Left ventricle myocardium inferior (tissue), 1 donor: ENCODE measurements around the gene PPP1R13B. TPM values are rescaled to one million over a fixed set of nuclear protein-coding genes. Genes with fewer than 3 reads are reported as not detected.
A peak's percentile ranks its signal among the peaks of the same experiment; 100 is the strongest.
"Not testable (repeated sequence)": the region's sequence is repeated elsewhere in the genome, so short reads cannot be mapped to it uniquely, and the experiment has no call there.

Source experiments
- DNase-seq: peaks from one replicate; pipeline ENCODE4 v3.0.0-alpha.2; 2020
- H3K27ac ChIP-seq: fragments of 200-600 bp; replicated peaks from 2 replicates; pipeline ENCODE4 v1.8.0; 2021
- H3K27me3 ChIP-seq: fragments of 200-600 bp; 2 replicates; pipeline ENCODE4 v1.8.0; 2021; ENCODE audit warnings: low read depth
- H3K36me3 ChIP-seq: fragments of 200-600 bp; 2 replicates; pipeline ENCODE4 v1.8.0; 2021
- H3K4me1 ChIP-seq: fragments of 200-600 bp; 2 replicates; pipeline ENCODE4 v1.8.0; 2021
- H3K4me3 ChIP-seq: fragments of 200-600 bp; 2 replicates; pipeline ENCODE4 v1.8.0; 2021; ENCODE audit warnings: mild to moderate bottlenecking, moderate library complexity
- H3K9me3 ChIP-seq: fragments of 200-600 bp; replicated peaks from 2 replicates; pipeline ENCODE4 v1.8.0; 2021
- CTCF ChIP-seq: fragments of 200-600 bp; IDR thresholded peaks from 2 replicates; pipeline ENCODE4 v1.8.0; 2021; ENCODE audit warnings: antibody characterized with exemption, mild to moderate bottlenecking, borderline replicate concordance
- intact Hi-C: fragments of 100-400 bp; cut with micrococcal nuclease; formaldehyde crosslinking; loops from one replicate; pipeline ENCODE4 v1.11.0; 2022
- total RNA-seq: library from RNA; stranded (reverse); fragmentation: NEBNext Ultra II Directional; extraction: Animal tissue kit (Norgen Biotek cat#: 25700); gene quantifications from one replicate; pipeline ENCODE4 v1.2.1, GENCODE V29; 2021
- donor health status: DM: no; HTN: yes; CAD: no; lungs with severe emphysema.

The PPP1R13B gene
- total RNA-seq, 1 donor from 2014 or later, result 104 TPM

GRCh38 chr14:103848175-103849077 lies 1.1 kb upstream of the PPP1R13B start:
- H3K27me3 ChIP-seq, result no peaks in the 10 kb centered on the region
- peaks cover 8% of the 10 kb centered on the region for H3K36me3 ChIP-seq
- no peaks in the 10 kb centered on the region for H3K9me3 ChIP-seq
- H3K27ac ChIP-seq, result peak overlapping the region; percentile 93
- H3K4me3 ChIP-seq, result peak overlapping the region; percentile 77
- no peak for TF ChIP-seq CTCF
- no peak for DNase-seq
- peaks cover 55% of the 10 kb centered on the region for H3K4me1 ChIP-seq
- intact Hi-C loops, result no loop called here

- Histone ChIP-seq H3K27me3 (no peaks in the 10 kb centered on the region), H3K9me3 (no peaks in the 10 kb centered on the region), H3K4me1 (peaks cover 71% of the 10 kb centered on the region), H3K4me3 (peak overlapping the region; percentile 77), H3K27ac (peak overlapping the region; percentile 93), H3K36me3 (peaks cover 17% of the 10 kb centered on the region)
- peak; percentile 57 for DNase-seq
- intact Hi-C loops, result no loop called here
- no peak for TF ChIP-seq CTCF
Measured at GRCh38 chr14:103846543-103847450, 578 bp downstream of the PPP1R13B start.

- intact Hi-C loops, result no loop called here
- Histone ChIP-seq H3K4me3 (peak overlapping the region; percentile 77), H3K9me3 (no peaks in the 10 kb centered on the region), H3K36me3 (peaks cover 17% of the 10 kb centered on the region), H3K4me1 (peaks cover 78% of the 10 kb centered on the region), H3K27ac (peak overlapping the region; percentile 93), H3K27me3 (no peaks in the 10 kb centered on the region)
- no peak for DNase-seq
- TF ChIP-seq CTCF, result no peak
Measured at GRCh38 chr14:103846097-103846496, 1.3 kb downstream of the PPP1R13B start.

- intact Hi-C loops, result no loop called here
- peak overlapping the region; percentile 93 for H3K27ac ChIP-seq
Measured at GRCh38 chr14:103845327-103845726, 2.0 kb downstream of the PPP1R13B start.

GRCh38 chr14:103841265-103841664 lies 6.1 kb downstream of the PPP1R13B start:
- intact Hi-C loops, result not testable (repeated sequence)

More at GRCh38 chr14:103845327-103845726, 2.0 kb downstream of the PPP1R13B start:
- DNase-seq, result no peak
- peaks cover 17% of the 10 kb centered on the region for H3K36me3 ChIP-seq
- TF ChIP-seq CTCF, result no peak
- H3K4me3 ChIP-seq, result peak overlapping the region; percentile 77
- peaks cover 86% of the 10 kb centered on the region for H3K4me1 ChIP-seq
- H3K27me3 ChIP-seq, result no peaks in the 10 kb centered on the region
- no peaks in the 10 kb centered on the region for H3K9me3 ChIP-seq

More at GRCh38 chr14:103841265-103841664, 6.1 kb downstream of the PPP1R13B start:
- Histone ChIP-seq H3K27ac (peak overlapping the region; percentile 93), H3K4me3 (peak overlapping the region; percentile 32), H3K36me3 (peaks cover 17% of the 10 kb centered on the region), H3K4me1 (peaks cover 98% of the 10 kb centered on the region)
- not testable (repeated sequence) for H3K27me3 ChIP-seq, H3K9me3 ChIP-seq, DNase-seq
